Spleen (tissue), 7 donors: Measurements from ENCODE around the gene RLN2.
"Not testable (repeated sequence)": the region's sequence is repeated elsewhere in the genome, so short reads cannot be mapped to it uniquely, and the experiment has no call there.

Experiments used
- CTCF ChIP-seq, 11 experiments: fragments of 200-600 bp in 7 of 11; fragments of 450-650 bp in 4 of 11; sonication (generic) in 4 of 11; IDR thresholded peaks in 8 of 11; conservative IDR thresholded peaks in 3 of 11; 1 replicate in 7 of 11; 2 replicates in 4 of 11; pipeline versions ENCODE4 v1.4.0 to v1.8.0; 2016 to 2021; ENCODE audit warnings: antibody characterized with exemption in 11 of 11, inconsistent platforms in 4 of 11, mild to moderate bottlenecking in 1 of 11
- POLR2A ChIP-seq, 3 donors: fragments of 450-650 bp; IDR thresholded peaks; one replicate each; pipeline ENCODE4 v1.5.1; 2017; ENCODE audit warnings: antibody characterized with exemption in 3 of 3, mild to moderate bottlenecking in 1 of 3
- donor health status: DM: no; HTN: no; CAD: no; lungs with moderate emphysema.
- donor health status: DM: no; HTN: no; CAD: no.
- donor health status: DM: no; HTN: no; CAD: no.

- TF ChIP-seq CTCF (IDR thresholded peaks at IDR 0.05 in 8 of 11, conservative IDR thresholded peaks at IDR 0.05 in 3 of 11); POLR2A (IDR thresholded peaks at IDR 0.05): not testable (repeated sequence)
Measured at GRCh38 chr9:5338992-5339981, 34.8 kb upstream of the RLN2 start, which contains the start of gene RLN1.
